GM12873 (cell line): ENCODE measurements around the gene CPXM2.

Source experiments
- TF ChIP-seq, protein P1 (sequence below): IDR thresholded peaks from 2 replicates; pipeline ENCODE4 v1.5.1; 2012; ENCODE audit warnings: low read depth, mild to moderate bottlenecking, moderate library complexity, low read length, control low read depth; ENCODE audit not compliant: insufficient read depth; ENCODE audit errors: missing control alignments

CPXM2 gene

GRCh38 chr10:123869020-123869414 is 22.6 kb downstream of the CPXM2 start:
- TF ChIP-seq, protein P1, sequence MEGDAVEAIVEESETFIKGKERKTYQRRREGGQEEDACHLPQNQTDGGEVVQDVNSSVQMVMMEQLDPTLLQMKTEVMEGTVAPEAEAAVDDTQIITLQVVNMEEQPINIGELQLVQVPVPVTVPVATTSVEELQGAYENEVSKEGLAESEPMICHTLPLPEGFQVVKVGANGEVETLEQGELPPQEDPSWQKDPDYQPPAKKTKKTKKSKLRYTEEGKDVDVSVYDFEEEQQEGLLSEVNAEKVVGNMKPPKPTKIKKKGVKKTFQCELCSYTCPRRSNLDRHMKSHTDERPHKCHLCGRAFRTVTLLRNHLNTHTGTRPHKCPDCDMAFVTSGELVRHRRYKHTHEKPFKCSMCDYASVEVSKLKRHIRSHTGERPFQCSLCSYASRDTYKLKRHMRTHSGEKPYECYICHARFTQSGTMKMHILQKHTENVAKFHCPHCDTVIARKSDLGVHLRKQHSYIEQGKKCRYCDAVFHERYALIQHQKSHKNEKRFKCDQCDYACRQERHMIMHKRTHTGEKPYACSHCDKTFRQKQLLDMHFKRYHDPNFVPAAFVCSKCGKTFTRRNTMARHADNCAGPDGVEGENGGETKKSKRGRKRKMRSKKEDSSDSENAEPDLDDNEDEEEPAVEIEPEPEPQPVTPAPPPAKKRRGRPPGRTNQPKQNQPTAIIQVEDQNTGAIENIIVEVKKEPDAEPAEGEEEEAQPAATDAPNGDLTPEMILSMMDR = no peak

GRCh38 chr10:123868038-123869019 is 23.3 kb downstream of the CPXM2 start:
- TF ChIP-seq, protein P1 = no peak

DNA sequence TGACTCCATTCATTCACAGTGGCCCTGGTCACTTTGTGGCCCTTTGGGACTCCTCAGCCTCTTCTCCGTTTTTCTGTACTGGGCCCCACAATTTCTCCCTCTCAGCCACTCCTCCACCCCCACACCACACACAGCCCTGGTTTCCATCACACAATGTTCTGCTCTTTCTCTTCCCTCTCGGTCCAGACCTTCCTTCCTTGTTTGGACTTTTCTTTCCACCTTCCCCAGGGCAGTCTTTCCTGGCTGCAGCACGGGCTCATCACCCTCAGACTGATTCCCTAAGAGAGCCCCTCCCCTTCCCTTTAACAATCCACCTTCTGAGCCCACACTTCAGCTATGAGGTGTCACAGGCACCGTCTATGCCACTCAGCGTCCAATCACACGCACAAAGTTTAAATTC is 25.7 kb downstream of the CPXM2 start:
- TF ChIP-seq, protein P1 = no peak

DNA sequence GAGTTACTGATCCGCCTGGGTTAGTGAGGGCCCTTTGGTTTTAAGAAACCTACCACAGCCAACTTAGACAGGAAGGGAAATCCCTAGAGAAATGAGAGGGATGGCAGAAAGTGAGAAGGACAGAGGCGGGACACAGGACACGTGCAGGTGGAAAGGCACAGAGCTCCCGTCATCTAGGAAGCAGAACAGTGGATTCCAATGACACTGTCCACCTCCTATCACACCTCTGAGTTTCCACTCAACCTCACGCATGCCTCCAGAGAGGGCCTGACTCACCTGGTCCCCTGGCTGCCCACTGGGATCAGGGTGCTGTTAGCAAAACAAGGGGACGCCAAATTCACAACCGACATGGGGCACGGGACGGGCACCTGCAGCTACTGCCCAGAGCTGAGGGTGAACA is 26.3 kb downstream of the CPXM2 start:
- TF ChIP-seq, protein P1 = no peak

DNA sequence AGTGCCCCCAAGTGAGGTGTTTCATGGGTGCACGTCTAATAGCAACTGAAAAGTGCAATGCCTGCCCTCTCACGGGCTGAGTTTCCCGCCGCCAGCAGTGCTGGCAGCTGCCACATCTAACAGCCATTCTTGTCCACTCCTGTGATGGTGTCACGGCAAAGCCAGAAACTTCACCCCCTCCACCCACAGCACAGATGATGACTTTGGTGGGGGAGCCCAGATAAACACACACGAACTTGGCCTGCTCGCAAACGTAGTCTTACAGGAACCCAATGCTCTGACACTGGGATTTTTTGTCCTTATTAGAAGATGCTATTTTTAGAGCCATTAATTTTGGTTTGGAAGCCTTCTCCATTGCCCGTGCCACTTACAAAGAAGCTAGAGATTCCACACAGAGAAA is 26.7 kb downstream of the CPXM2 start:
- TF ChIP-seq, protein P1 = no peak

GRCh38 chr10:123863721-123864482 is 27.7 kb downstream of the CPXM2 start:
- TF ChIP-seq, protein P1 = no peak

DNA sequence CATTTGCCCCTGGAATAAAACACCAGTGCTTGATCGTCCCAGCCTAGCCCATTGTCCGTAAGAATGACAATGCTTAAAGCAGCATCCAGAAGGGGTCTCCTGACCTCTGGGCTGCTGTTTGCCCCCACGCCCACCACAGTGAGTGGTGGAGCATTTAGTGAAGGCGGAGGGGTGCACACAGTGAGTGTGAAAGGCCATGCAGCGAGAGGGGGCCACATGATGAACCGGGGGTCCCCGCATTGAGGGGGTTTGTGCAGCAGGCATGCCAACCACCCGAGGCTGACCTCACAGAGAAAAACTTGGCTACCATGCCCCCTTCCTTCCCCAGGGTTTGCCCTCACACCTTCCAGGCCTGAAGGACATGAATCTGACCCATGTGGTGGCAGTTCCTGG is 28.4 kb downstream of the CPXM2 start:
- TF ChIP-seq, protein P1 = no peak
